Caco-2 (cell line): ENCODE data around the gene SCD5. TPM values are rescaled to one million over a fixed set of nuclear protein-coding genes. Genes with fewer than 3 reads are reported as not detected.

Source experiments
- BruUV-seq: library from RNA; stranded (reverse); fragments of 400-500 nt; replicated peaks from 2 replicates; lab custom pipeline; 2021; lab: Mats Ljungman, UMichigan
- CTCF ChIA-PET: fragments of 300-600 bp; sonication (Branson Sonifier 250); formaldehyde crosslinking; loops from one replicate; lab custom pipeline; 2022; ENCODE audit warnings: antibody characterized with exemption; lab: Charles Lee
- POLR2A ChIA-PET: fragments of 300-600 bp; sonication (Branson Sonifier 250); formaldehyde crosslinking; loops from one replicate; lab custom pipeline; 2022; ENCODE audit warnings: antibody characterized with exemption; lab: Charles Lee
- DNase-seq, 2 experiments: peaks; one replicate each; pipeline versions ENCODE4 v3.0.0 to v3.0.0-alpha.2; 2020 to 2022
- H3K27me3 ChIP-seq: replicated peaks from 2 replicates; pipeline ENCODE4 v1.6.0; 2011; ENCODE audit warnings: low read length; ENCODE audit not compliant: control insufficient read depth, insufficient read depth
- H3K36me3 ChIP-seq: 2 replicates; pipeline ENCODE4 v1.5.1; 2011; ENCODE audit warnings: low read length; ENCODE audit not compliant: control insufficient read depth, insufficient read depth
- H3K4me1 ChIP-seq: fragments of 250-450 bp; sonication (Bioruptor Pico); 2 replicates; pipeline ENCODE4 v1.5.1; 2020; ENCODE audit warnings: mild to moderate bottlenecking
- H3K4me3 ChIP-seq: 2 replicates; pipeline ENCODE4 v1.5.1; 2011; ENCODE audit warnings: low read depth, mild to moderate bottlenecking, control low read depth, low read length
- H3K9me3 ChIP-seq: fragments of 250-450 bp; sonication (Bioruptor Pico); 2 replicates; pipeline ENCODE4 v1.5.1; 2020; ENCODE audit warnings: mild to moderate bottlenecking, moderate library complexity
- H3K27ac Mint-ChIP-seq: one replicate; pipeline ENCODE4 v1.8.0; 2022; ENCODE audit warnings: mixed read lengths; ENCODE audit not compliant: unreplicated experiment
- H3K27me3 Mint-ChIP-seq: one replicate; pipeline ENCODE4 v1.8.0; 2022; ENCODE audit warnings: mixed read lengths; ENCODE audit not compliant: insufficient read depth, unreplicated experiment
- H3K36me3 Mint-ChIP-seq: one replicate; pipeline ENCODE4 v1.8.0; 2022; ENCODE audit warnings: mild to moderate bottlenecking, mixed read lengths; ENCODE audit not compliant: insufficient read depth, unreplicated experiment
- H3K4me1 Mint-ChIP-seq: one replicate; pipeline ENCODE4 v1.8.0; 2022; ENCODE audit warnings: low read depth, mixed read lengths; ENCODE audit not compliant: unreplicated experiment
- H3K4me3 Mint-ChIP-seq: one replicate; pipeline ENCODE4 v1.8.0; 2022; ENCODE audit warnings: mild to moderate bottlenecking, moderate library complexity, mixed read lengths; ENCODE audit not compliant: unreplicated experiment
- H3K9me3 Mint-ChIP-seq: one replicate; pipeline ENCODE4 v1.8.0; 2022; ENCODE audit warnings: mixed read lengths; ENCODE audit not compliant: unreplicated experiment
- CTCF ChIP-seq, 2 experiments: fragments of 200-600 bp in 1 of 2; IDR thresholded peaks; 1 replicate in 1 of 2; 2 replicates in 1 of 2; pipeline versions ENCODE4 v1.5.1 to v1.8.0; 2011 to 2022; ENCODE audit warnings: antibody characterized with exemption in 1 of 2, control low read depth in 1 of 2, inconsistent platforms in 1 of 2, low read depth in 1 of 2, low read length in 1 of 2, mild to moderate bottlenecking in 1 of 2, moderate library complexity in 1 of 2; ENCODE audit not compliant: insufficient read depth in 1 of 2, severe bottlenecking in 1 of 2, unreplicated experiment in 1 of 2
- intact Hi-C: fragments of 100-400 bp; cut with micrococcal nuclease; formaldehyde crosslinking; loops from one replicate; pipeline ENCODE4 v1.10.0; 2022; ENCODE audit not compliant: unreplicated experiment
- total RNA-seq: library from RNA; stranded (reverse); gene quantifications from 2 replicates; pipeline ENCODE4 v1.2.3, GENCODE V29; 2022

SCD5 gene
- total RNA-seq, 1 experiment from 2014 or later = 2.7 TPM

- TF ChIP-seq CTCF (IDR thresholded peaks at IDR 0.05; ENCODE audit: insufficient read depth in 1 of 2, low read depth in 1 of 2, low read length in 1 of 2, severe bottlenecking in 1 of 2, unreplicated experiment in 1 of 2) = no peak
- DNase-seq = no peak
- Histone ChIP-seq H3K36me3 (no peaks in the 10 kb centered on the region), H3K4me3 (no peak overlapping the region), H3K27me3 (no peaks in the 10 kb centered on the region), H3K4me1 (no peaks in the 10 kb centered on the region), H3K9me3 (no peaks in the 10 kb centered on the region)
- Mint-ChIP-seq H3K4me3 (no peak overlapping the region), H3K36me3 (no peaks in the 10 kb centered on the region), H3K27me3 (no peaks in the 10 kb centered on the region), H3K9me3 (peaks cover 9% of the 10 kb centered on the region), H3K4me1 (peaks cover 13% of the 10 kb centered on the region), H3K27ac (no peak overlapping the region)
- ChIA-PET CTCF (no interaction called here), POLR2A (no interaction called here)
- BruUV-seq = no TSS peak
- intact Hi-C loops = no loop called here
Measured at GRCh38 chr4:82754513-82755165, 44.0 kb downstream of the SCD5 start.

- Histone ChIP-seq H3K27me3 (no peaks in the 10 kb centered on the region), H3K4me3 (no peak overlapping the region), H3K9me3 (no peaks in the 10 kb centered on the region), H3K4me1 (peaks cover 7% of the 10 kb centered on the region), H3K36me3 (no peaks in the 10 kb centered on the region)
- Mint-ChIP-seq H3K4me3 (no peak overlapping the region), H3K27me3 (no peaks in the 10 kb centered on the region), H3K9me3 (peaks cover 9% of the 10 kb centered on the region), H3K27ac (no peak overlapping the region), H3K36me3 (no peaks in the 10 kb centered on the region), H3K4me1 (peaks cover 16% of the 10 kb centered on the region)
- POLR2A ChIA-PET = interaction anchor here (0.5 kb wide), 1 partner anchor 44 kb away, joined by 6 read pairs; no protein-coding TSS in a partner anchor
- no TSS peak for BruUV-seq
- CTCF ChIA-PET = no interaction called here
- TF ChIP-seq CTCF (IDR thresholded peaks at IDR 0.05; ENCODE audit: insufficient read depth in 1 of 2, low read depth in 1 of 2, low read length in 1 of 2, severe bottlenecking in 1 of 2, unreplicated experiment in 1 of 2) = no peak
- DNase-seq = no peak
- intact Hi-C loops = no loop called here
Measured at GRCh38 chr4:82753725-82754410, 44.7 kb downstream of the SCD5 start.

- no peak overlapping the region for H3K4me3 ChIP-seq
- no peaks in the 10 kb centered on the region for H3K36me3 ChIP-seq
- POLR2A ChIA-PET = no interaction called here
- TF ChIP-seq CTCF (IDR thresholded peaks at IDR 0.05; ENCODE audit: insufficient read depth in 1 of 2, low read depth in 1 of 2, low read length in 1 of 2, severe bottlenecking in 1 of 2, unreplicated experiment in 1 of 2) = no peak
- H3K27me3 ChIP-seq = no peaks in the 10 kb centered on the region
- Mint-ChIP-seq H3K36me3 (no peaks in the 10 kb centered on the region), H3K27me3 (no peaks in the 10 kb centered on the region), H3K27ac (no peak overlapping the region), H3K9me3 (peaks cover 9% of the 10 kb centered on the region), H3K4me1 (peaks cover 22% of the 10 kb centered on the region), H3K4me3 (no peak overlapping the region)
- no peak for DNase-seq
- no TSS peak for BruUV-seq
- no peaks in the 10 kb centered on the region for H3K9me3 ChIP-seq
- CTCF ChIA-PET = no interaction called here
- intact Hi-C loops = no loop called here
- peaks cover 14% of the 10 kb centered on the region for H3K4me1 ChIP-seq
Measured at GRCh38 chr4:82753238-82753637, 45.4 kb downstream of the SCD5 start.
